SK-N-SH (cell line): ENCODE results near the gene STRN3. TPM values are rescaled to one million over a fixed set of nuclear protein-coding genes. Genes with fewer than 3 reads are reported as not detected.
A peak's percentile ranks its signal among the peaks of the same experiment; 100 is the strongest.

ENCODE experiments used
- CTCF ChIA-PET: fragments of 300-600, 350-600 bp; formaldehyde crosslinking; extraction: SDS; loops from one replicate; lab custom pipeline; 2021; lab: Yijun Ruan, JAX
- POLR2A ChIA-PET: fragments of 350-600 bp; sonication (Branson Sonifier 250); formaldehyde crosslinking; extraction: SDS; loops from one replicate; lab custom pipeline; 2020; ENCODE audit warnings: antibody characterized with exemption, inconsistent platforms; lab: Yijun Ruan, JAX
- DNase-seq: peaks from one replicate; pipeline ENCODE4 v3.0.0; 2012
- H2AFZ ChIP-seq: fragments of 200-600 bp; sonication (generic); 2 replicates; pipeline ENCODE4 v1.8.1; 2016; ENCODE audit warnings: antibody characterized with exemption, mild to moderate bottlenecking, low read depth
- H3F3A ChIP-seq: fragments of 200-600 bp; sonication (generic); replicated peaks from 2 replicates; pipeline ENCODE3; 2016; ENCODE audit warnings: antibody characterized with exemption, mild to moderate bottlenecking; ENCODE audit not compliant: insufficient read depth
- H3K27ac ChIP-seq, 2 experiments: fragments of 200-500 bp in 1 of 2; fragments of 200-600 bp in 1 of 2; sonication (Bioruptor generic) in 1 of 2; sonication (generic), shearing (Covaris generic) in 1 of 2; 2 replicates each; pipeline versions ENCODE4 v1.5.1 to v1.6.1; 2014 to 2016; ENCODE audit warnings: low read depth in 2 of 2, inconsistent platforms in 1 of 2, low read length in 1 of 2, mild to moderate bottlenecking in 1 of 2, mixed read lengths in 1 of 2
- H3K27me3 ChIP-seq: fragments of 200-600 bp; sonication (generic), shearing (Covaris generic); 2 replicates; pipeline ENCODE4 v1.6.1; 2016; ENCODE audit warnings: mixed run types; ENCODE audit not compliant: insufficient read depth
- H3K36me3 ChIP-seq, 2 experiments: fragments of 200-500 bp in 1 of 2; fragments of 200-600 bp in 1 of 2; sonication (Bioruptor generic) in 1 of 2; sonication (generic) in 1 of 2; replicated peaks in 1 of 2; 2 replicates each; pipeline versions ENCODE3 to v1.5.1; 2014 to 2016; ENCODE audit warnings: low read length in 1 of 2, mild to moderate bottlenecking in 1 of 2; ENCODE audit not compliant: insufficient read depth in 2 of 2, control insufficient read depth in 1 of 2
- H3K4me1 ChIP-seq, 2 experiments: fragments of 200-500 bp in 1 of 2; fragments of 200-600 bp in 1 of 2; sonication (Bioruptor generic) in 1 of 2; sonication (generic), shearing (Covaris generic) in 1 of 2; 2 replicates each; pipeline versions ENCODE4 v1.5.1 to v1.6.1; 2014 to 2016; ENCODE audit warnings: low read depth in 1 of 2, low read length in 1 of 2, mixed run types in 1 of 2; ENCODE audit not compliant: insufficient read depth in 2 of 2, control insufficient read depth in 1 of 2
- H3K4me2 ChIP-seq: fragments of 200-600 bp; sonication (generic), shearing (Covaris generic); 2 replicates; pipeline ENCODE4 v1.6.1; 2017; ENCODE audit warnings: mixed run types
- H3K4me3 ChIP-seq, 2 experiments: fragments of 200-500 bp in 1 of 2; fragments of 200-600 bp in 1 of 2; sonication (Bioruptor generic) in 1 of 2; sonication (generic), shearing (Covaris generic) in 1 of 2; 2 replicates each; pipeline versions ENCODE4 v1.5.1 to v1.8.1; 2014 to 2016; ENCODE audit warnings: low read depth in 2 of 2, inconsistent platforms in 1 of 2, low read length in 1 of 2, mild to moderate bottlenecking in 1 of 2, mixed read lengths in 1 of 2, moderate library complexity in 1 of 2
- H3K79me2 ChIP-seq: fragments of 200-600 bp; sonication (generic); 2 replicates; pipeline ENCODE4 v1.8.1; 2017; ENCODE audit warnings: mild to moderate bottlenecking; ENCODE audit not compliant: insufficient read depth
- H3K9ac ChIP-seq: fragments of 200-600 bp; sonication (generic); 2 replicates; pipeline ENCODE4 v1.6.1; 2017; ENCODE audit warnings: mixed run types
- H3K9me2 ChIP-seq: fragments of 200-600 bp; sonication (generic); 2 replicates; pipeline ENCODE4 v1.6.1; 2017; ENCODE audit warnings: mixed run types
- H3K9me3 ChIP-seq: fragments of 200-600 bp; sonication (generic); 2 replicates; pipeline ENCODE4 v1.6.1; 2017; ENCODE audit warnings: mixed run types, mild to moderate bottlenecking, moderate library complexity
- H4K20me1 ChIP-seq: fragments of 200-600 bp; sonication (generic); 2 replicates; pipeline ENCODE4 v1.6.1; 2017; ENCODE audit warnings: mild to moderate bottlenecking, mixed run types; ENCODE audit not compliant: insufficient read depth
- CHD2 ChIP-seq: fragments of 150-350 bp; IDR thresholded peaks from 2 replicates; pipeline ENCODE4 v1.6.1; 2018; ENCODE audit warnings: low read length; ENCODE audit not compliant: partially characterized antibody
- ELF1 ChIP-seq: IDR thresholded peaks from 2 replicates; pipeline ENCODE4 v1.4.0; 2012
- EP300 ChIP-seq, 2 experiments: IDR thresholded peaks; 2 replicates each; pipeline versions ENCODE4 v1.4.0 to v1.6.1; 2012; ENCODE audit warnings: borderline replicate concordance in 1 of 2, low read depth in 1 of 2, low read length in 1 of 2
- FOSL2 ChIP-seq: IDR thresholded peaks from 2 replicates; pipeline ENCODE4 v1.4.0; 2012; ENCODE audit warnings: low read depth, mild to moderate bottlenecking, moderate library complexity, borderline replicate concordance
- FOXM1 ChIP-seq: IDR thresholded peaks from 2 replicates; pipeline ENCODE4 v1.4.0; 2012; ENCODE audit warnings: low read depth, mild to moderate bottlenecking
- GABPA ChIP-seq: IDR thresholded peaks from 2 replicates; pipeline ENCODE4 v1.4.0; 2012; ENCODE audit warnings: low read depth, mild to moderate bottlenecking
- GATA2 ChIP-seq: sonication (generic); formaldehyde crosslinking; IDR thresholded peaks from 2 replicates; pipeline ENCODE4 v1.5.0; 2020; ENCODE audit warnings: mild to moderate bottlenecking, missing genetic modification reagents
- JUND ChIP-seq: IDR thresholded peaks from 2 replicates; pipeline ENCODE4 v1.4.0; 2012
- MEF2A ChIP-seq: IDR thresholded peaks from 2 replicates; pipeline ENCODE4 v1.4.0; 2012; ENCODE audit warnings: low read depth, borderline replicate concordance
- MXI1 ChIP-seq: IDR thresholded peaks from 2 replicates; pipeline ENCODE4 v1.6.1; 2012; ENCODE audit warnings: mild to moderate bottlenecking, low read depth, low read length, improper control_type of control experiment
- NFIC ChIP-seq: IDR thresholded peaks from 2 replicates; pipeline ENCODE4 v1.4.0; 2012; ENCODE audit warnings: borderline replicate concordance
- POLR2AphosphoS5 ChIP-seq: IDR thresholded peaks from 2 replicates; pipeline ENCODE4 v1.6.1; 2012; ENCODE audit warnings: low read depth, low read length
- RAD21 ChIP-seq: IDR thresholded peaks from 2 replicates; pipeline ENCODE4 v1.6.1; 2012; ENCODE audit warnings: mild to moderate bottlenecking, low read length
- RFX5 ChIP-seq: IDR thresholded peaks from 2 replicates; pipeline ENCODE4 v1.6.1; 2012; ENCODE audit warnings: mild to moderate bottlenecking, improper control_type of control experiment, low read length
- RXRA ChIP-seq: IDR thresholded peaks from 2 replicates; pipeline ENCODE4 v1.4.0; 2012; ENCODE audit warnings: low read depth, mild to moderate bottlenecking, borderline replicate concordance
- SIN3A ChIP-seq: IDR thresholded peaks from 2 replicates; pipeline ENCODE4 v1.6.1; 2012; ENCODE audit warnings: low read depth, mild to moderate bottlenecking, low read length, moderate library complexity, borderline replicate concordance
- TAF1 ChIP-seq: IDR thresholded peaks from 2 replicates; pipeline ENCODE4 v1.6.1; 2012; ENCODE audit warnings: low read depth, mild to moderate bottlenecking, low read length, moderate library complexity, borderline replicate concordance
- TCF12 ChIP-seq: IDR thresholded peaks from 2 replicates; pipeline ENCODE4 v1.4.0; 2012
- TEAD4 ChIP-seq: IDR thresholded peaks from 2 replicates; pipeline ENCODE4 v1.4.0; 2012; ENCODE audit warnings: mild to moderate bottlenecking, borderline replicate concordance; ENCODE audit not compliant: insufficient read depth
- YY1 ChIP-seq: IDR thresholded peaks from 2 replicates; pipeline ENCODE4 v1.4.0; 2012; ENCODE audit warnings: low read depth, mild to moderate bottlenecking
- WGBS: methylation state at CpG from one replicate; pipeline ENCODE4 v1.1.6; 2017; ENCODE audit warnings: low lambda C conversion rate; 5-methylcytosine and 5-hydroxymethylcytosine counted together
- polyA plus RNA-seq, 3 experiments: library from polyadenylated mRNA; depleted of rRNA; stranded (reverse); fragments of >200 nt; gene quantifications; 2 replicates each; pipeline ENCODE4 v1.2.3, GENCODE V29; 2012
- TF ChIP-seq, protein P1 (sequence below): IDR thresholded peaks from 2 replicates; pipeline ENCODE4; 2012
- TF ChIP-seq, protein P2 (sequence below): fragments of 150-350 bp; IDR thresholded peaks from 2 replicates; pipeline ENCODE4 v1.6.1; 2017; ENCODE audit warnings: antibody characterized with exemption, low read length, low read depth, borderline replicate concordance
- TF ChIP-seq, protein P3 (sequence below): IDR thresholded peaks from 2 replicates; pipeline ENCODE4 v1.4.0; 2012; ENCODE audit warnings: low read depth, borderline replicate concordance

Gene STRN3
- polyA plus RNA-seq, 1 of the 3 experiments (the other 2 are of a cell fraction): 7.2 TPM

DNA sequence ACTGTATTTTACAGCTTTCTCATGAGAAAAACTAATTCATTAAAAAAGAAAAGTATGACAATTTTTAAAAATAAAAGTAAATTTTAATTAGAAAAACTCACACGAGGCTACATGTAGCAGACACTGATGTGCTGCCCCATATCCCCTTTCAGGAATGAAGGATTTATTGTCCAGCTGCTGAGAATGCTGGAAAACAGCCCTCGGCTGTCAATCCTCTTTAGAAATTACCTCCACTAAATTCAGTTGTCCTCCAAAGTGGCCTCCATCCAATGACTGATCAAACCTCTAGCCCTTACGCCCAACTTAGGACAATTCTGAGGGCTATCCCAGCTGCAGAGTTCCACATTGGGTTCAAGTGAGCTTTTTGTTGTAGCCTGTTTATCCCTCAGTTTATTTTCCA is 30.5 kb downstream of the STRN3 start:
- peaks cover 87% of the 10 kb centered on the region for H4K20me1 ChIP-seq
- 60% methylated on average over 3 of the region's 3 CpGs for WGBS
- peak overlapping the region; percentile 40; the same call in 1 of the 2 replicates for H3K9ac ChIP-seq
- H3K27ac ChIP-seq: peak overlapping the region; percentile 29 to 81; a peak in 3 of 4 replicates
- peaks cover 8 to 13% of the 10 kb centered on the region in 2 experiments for H3K4me1 ChIP-seq
- no peak overlapping the region for H2AFZ ChIP-seq
- peaks cover 2 to 31% of the 10 kb centered on the region in 2 experiments for H3K36me3 ChIP-seq
- TF ChIP-seq ELF1 (no peak), TAF1 (no peak), MEF2A (no peak)
- TF ChIP-seq, protein P1, sequence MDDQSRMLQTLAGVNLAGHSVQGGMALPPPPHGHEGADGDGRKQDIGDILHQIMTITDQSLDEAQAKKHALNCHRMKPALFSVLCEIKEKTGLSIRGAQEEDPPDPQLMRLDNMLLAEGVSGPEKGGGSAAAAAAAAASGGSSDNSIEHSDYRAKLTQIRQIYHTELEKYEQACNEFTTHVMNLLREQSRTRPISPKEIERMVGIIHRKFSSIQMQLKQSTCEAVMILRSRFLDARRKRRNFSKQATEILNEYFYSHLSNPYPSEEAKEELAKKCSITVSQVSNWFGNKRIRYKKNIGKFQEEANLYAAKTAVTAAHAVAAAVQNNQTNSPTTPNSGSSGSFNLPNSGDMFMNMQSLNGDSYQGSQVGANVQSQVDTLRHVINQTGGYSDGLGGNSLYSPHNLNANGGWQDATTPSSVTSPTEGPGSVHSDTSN: peak; percentile 37
- TF ChIP-seq, protein P2, sequence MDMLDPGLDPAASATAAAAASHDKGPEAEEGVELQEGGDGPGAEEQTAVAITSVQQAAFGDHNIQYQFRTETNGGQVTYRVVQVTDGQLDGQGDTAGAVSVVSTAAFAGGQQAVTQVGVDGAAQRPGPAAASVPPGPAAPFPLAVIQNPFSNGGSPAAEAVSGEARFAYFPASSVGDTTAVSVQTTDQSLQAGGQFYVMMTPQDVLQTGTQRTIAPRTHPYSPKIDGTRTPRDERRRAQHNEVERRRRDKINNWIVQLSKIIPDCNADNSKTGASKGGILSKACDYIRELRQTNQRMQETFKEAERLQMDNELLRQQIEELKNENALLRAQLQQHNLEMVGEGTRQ: no peak
- H3K9me2 ChIP-seq: no peaks in the 10 kb centered on the region
- no peaks in the 10 kb centered on the region for H3K27me3 ChIP-seq
- CTCF ChIA-PET: interaction anchor here (1.1 to 1.9 kb wide), 3 partner anchors 11 to 87 kb away, joined by 3 to 8 read pairs (median 4); no protein-coding TSS in a partner anchor
- peaks cover 27% of the 10 kb centered on the region for H3F3A ChIP-seq
- no peak overlapping the region for H3K4me3 ChIP-seq
- peaks cover 100% of the 10 kb centered on the region for H3K79me2 ChIP-seq
- peak overlapping the region; percentile 64 for H3K4me2 ChIP-seq
- POLR2A ChIA-PET: no interaction called here
- DNase-seq: no peak
- H3K9me3 ChIP-seq: peaks cover 8% of the 10 kb centered on the region; the same call in 1 of the 2 replicates

DNA sequence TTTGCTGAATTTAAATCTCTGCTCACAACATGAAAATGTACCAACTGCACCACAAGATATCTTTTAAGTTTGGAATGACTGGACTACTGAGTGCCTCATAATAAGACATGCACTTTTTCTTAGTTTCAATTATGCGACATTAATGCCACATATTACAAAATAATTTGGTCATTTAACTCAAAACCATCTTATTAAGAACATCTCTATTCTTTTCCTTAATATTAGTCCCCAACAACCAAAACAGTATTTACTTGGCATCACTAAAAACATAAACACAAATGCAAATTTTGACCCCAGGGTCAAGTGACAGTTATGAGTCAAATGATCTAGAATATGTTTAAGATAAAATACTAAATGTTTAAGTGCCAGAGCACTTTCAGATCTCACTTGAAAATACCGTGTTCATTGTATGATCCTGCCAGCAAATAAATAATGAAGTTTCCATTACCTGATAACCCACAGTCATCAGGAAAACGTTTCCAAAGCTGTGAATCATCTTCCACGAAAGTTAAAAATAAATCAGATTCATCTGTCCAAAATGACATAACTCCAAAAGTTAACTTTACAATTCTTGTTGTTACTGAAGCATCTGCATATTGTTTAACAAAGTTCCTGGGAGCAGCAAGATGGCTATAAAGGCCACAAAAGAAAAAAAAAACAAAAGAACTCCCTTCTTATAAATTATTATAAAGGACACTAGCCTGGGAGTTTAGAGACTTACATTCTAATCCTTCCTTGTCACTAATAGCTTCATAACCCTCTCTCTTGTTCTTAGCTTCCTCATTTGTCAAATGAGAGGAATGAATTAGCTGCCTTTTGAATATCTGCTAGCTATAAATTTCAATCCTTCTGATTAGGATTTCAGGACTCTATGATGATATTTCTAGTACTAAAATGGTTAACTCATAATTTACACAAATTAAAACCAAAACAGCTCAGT is 31.2 kb downstream of the STRN3 start:
- Histone ChIP-seq H3F3A (peaks cover 19% of the 10 kb centered on the region), H3K9me2 (no peaks in the 10 kb centered on the region), H3K9ac (peak overlapping the region; percentile 40; the same call in 1 of the 2 replicates), H3K4me2 (peak overlapping the region; percentile 64), H3K27me3 (no peaks in the 10 kb centered on the region), H3K36me3 (peaks cover 2 to 27% of the 10 kb centered on the region in 2 experiments), H3K79me2 (peaks cover 100% of the 10 kb centered on the region), H3K27ac (peak overlapping the region; percentile 29 to 81; a peak in 3 of 4 replicates), H3K4me1 (peaks cover 8 to 13% of the 10 kb centered on the region in 2 experiments), H4K20me1 (peaks cover 86% of the 10 kb centered on the region), H2AFZ (no peak overlapping the region), H3K4me3 (no peak overlapping the region), H3K9me3 (peaks cover 8% of the 10 kb centered on the region; the same call in 1 of the 2 replicates)
- CTCF ChIA-PET: interaction anchor here (1.1 to 1.9 kb wide), 3 partner anchors 10 to 88 kb away, joined by 3 to 8 read pairs (median 4); no protein-coding TSS in a partner anchor
- no peak for DNase-seq
- POLR2A ChIA-PET: no interaction called here
- 1% methylated on average over 4 of the region's 4 CpGs for WGBS
- TF ChIP-seq RAD21 (no peak), YY1 (no peak), RXRA (no peak), MXI1 (no peak), SIN3A (no peak), FOXM1 (no peak), ELF1 (no peak), TEAD4 (peak; percentile 41; the same call in 1 of the 2 replicates), CHD2 (no peak), MEF2A (peak; percentile 81), NFIC (peak; percentile 55; the same call in 1 of the 2 replicates), GATA2 (no peak), FOSL2 (peak; percentile 71), JUND (peak; percentile 68), POLR2AphosphoS5 (peak; percentile 46; the same call in 1 of the 2 replicates), TCF12 (peak; percentile 84), TAF1 (no peak), GABPA (no peak), RFX5 (no peak), EP300 (IDR thresholded peaks at IDR 0.05; ENCODE audit: borderline replicate concordance in 1 of 2, low read depth in 1 of 2, low read length in 1 of 2) (peak in 1 of 2 experiments; percentile 65; a peak in 2 of 4 replicates)
- TF ChIP-seq, protein P3, sequence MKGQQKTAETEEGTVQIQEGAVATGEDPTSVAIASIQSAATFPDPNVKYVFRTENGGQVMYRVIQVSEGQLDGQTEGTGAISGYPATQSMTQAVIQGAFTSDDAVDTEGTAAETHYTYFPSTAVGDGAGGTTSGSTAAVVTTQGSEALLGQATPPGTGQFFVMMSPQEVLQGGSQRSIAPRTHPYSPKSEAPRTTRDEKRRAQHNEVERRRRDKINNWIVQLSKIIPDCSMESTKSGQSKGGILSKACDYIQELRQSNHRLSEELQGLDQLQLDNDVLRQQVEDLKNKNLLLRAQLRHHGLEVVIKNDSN: no peak
- TF ChIP-seq, protein P1: peak; percentile 86
